ENCODE data around the gene RPL10A.

- no peak for TF ChIP-seq EP300 (IDR thresholded peaks at IDR 0.05; ENCODE audit: borderline replicate concordance in 1 of 2, low read depth in 1 of 2, low read length in 1 of 2)
- TF ChIP-seq CTCF (IDR thresholded peaks at IDR 0.05) = no peak
- TF ChIP-seq SIN3A (IDR thresholded peaks at IDR 0.05; ENCODE audit: borderline replicate concordance, low read depth, low read length) = no peak
- no peak for TF ChIP-seq TEAD4 (IDR thresholded peaks at IDR 0.05; ENCODE audit: borderline replicate concordance, insufficient read depth)
- TF ChIP-seq IRF3 (IDR thresholded peaks at IDR 0.05; ENCODE audit: low read depth, low read length) = no peak
- TF ChIP-seq RCOR1 (IDR thresholded peaks at IDR 0.05; ENCODE audit: low read length) = no peak
- TF ChIP-seq FOXJ3 (CRISPR knock-in tag; IDR thresholded peaks at IDR 0.05) = no peak
- TF ChIP-seq EZH2phosphoT487 (IDR thresholded peaks at IDR 0.05; ENCODE audit: borderline replicate concordance, low read depth) = no peak
- TF ChIP-seq RAD21 (IDR thresholded peaks at IDR 0.05; ENCODE audit: low read length) = no peak
Measured at GRCh38 chr6:35495258-35496035, 27.2 kb downstream of the RPL10A start.

Measured in SK-N-SH (cell line).